ENCODE results near the gene SPATA18. TPM values are rescaled to one million over a fixed set of nuclear protein-coding genes. Genes with fewer than 3 reads are reported as not detected.

Gene SPATA18
- polyA plus RNA-seq, 1 donor from 2014 or later = 0.09 TPM

GRCh38 chr4:52052475-52052780, 1.3 kb downstream of the SPATA18 start (continued):
- TF ChIP-seq MXI1 (conservative IDR thresholded peaks at IDR 0.05; ENCODE audit: poor library complexity, severe bottlenecking) = no peak

- H3K9me3 ChIP-seq (ENCODE audit: low read length) = peaks cover 11% of the 10 kb centered on the region
- H3K9ac ChIP-seq (ENCODE audit: low read length) = no peak overlapping the region
- no peaks in the 10 kb centered on the region for H4K20me1 ChIP-seq (ENCODE audit: insufficient read depth)
- H3K36me3 ChIP-seq (ENCODE audit: insufficient read depth, low read length) = no peaks in the 10 kb centered on the region
- no peak overlapping the region for H3K27ac ChIP-seq (ENCODE audit: low read length)
- H2AFZ ChIP-seq (ENCODE audit: low read depth, low read length) = no peak overlapping the region
- H3F3A ChIP-seq (ENCODE audit: insufficient read depth, low read length, poor library complexity, severe bottlenecking) = no peaks in the 10 kb centered on the region
- TF ChIP-seq SMC3 (conservative IDR thresholded peaks at IDR 0.05; ENCODE audit: poor library complexity) = no peak
- TF ChIP-seq, protein P1, sequence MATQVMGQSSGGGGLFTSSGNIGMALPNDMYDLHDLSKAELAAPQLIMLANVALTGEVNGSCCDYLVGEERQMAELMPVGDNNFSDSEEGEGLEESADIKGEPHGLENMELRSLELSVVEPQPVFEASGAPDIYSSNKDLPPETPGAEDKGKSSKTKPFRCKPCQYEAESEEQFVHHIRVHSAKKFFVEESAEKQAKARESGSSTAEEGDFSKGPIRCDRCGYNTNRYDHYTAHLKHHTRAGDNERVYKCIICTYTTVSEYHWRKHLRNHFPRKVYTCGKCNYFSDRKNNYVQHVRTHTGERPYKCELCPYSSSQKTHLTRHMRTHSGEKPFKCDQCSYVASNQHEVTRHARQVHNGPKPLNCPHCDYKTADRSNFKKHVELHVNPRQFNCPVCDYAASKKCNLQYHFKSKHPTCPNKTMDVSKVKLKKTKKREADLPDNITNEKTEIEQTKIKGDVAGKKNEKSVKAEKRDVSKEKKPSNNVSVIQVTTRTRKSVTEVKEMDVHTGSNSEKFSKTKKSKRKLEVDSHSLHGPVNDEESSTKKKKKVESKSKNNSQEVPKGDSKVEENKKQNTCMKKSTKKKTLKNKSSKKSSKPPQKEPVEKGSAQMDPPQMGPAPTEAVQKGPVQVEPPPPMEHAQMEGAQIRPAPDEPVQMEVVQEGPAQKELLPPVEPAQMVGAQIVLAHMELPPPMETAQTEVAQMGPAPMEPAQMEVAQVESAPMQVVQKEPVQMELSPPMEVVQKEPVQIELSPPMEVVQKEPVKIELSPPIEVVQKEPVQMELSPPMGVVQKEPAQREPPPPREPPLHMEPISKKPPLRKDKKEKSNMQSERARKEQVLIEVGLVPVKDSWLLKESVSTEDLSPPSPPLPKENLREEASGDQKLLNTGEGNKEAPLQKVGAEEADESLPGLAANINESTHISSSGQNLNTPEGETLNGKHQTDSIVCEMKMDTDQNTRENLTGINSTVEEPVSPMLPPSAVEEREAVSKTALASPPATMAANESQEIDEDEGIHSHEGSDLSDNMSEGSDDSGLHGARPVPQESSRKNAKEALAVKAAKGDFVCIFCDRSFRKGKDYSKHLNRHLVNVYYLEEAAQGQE (IDR thresholded peaks at IDR 0.05; ENCODE audit: borderline replicate concordance) = no peak
- TF ChIP-seq RAD21 (conservative IDR thresholded peaks at IDR 0.05) = no peak
- TF ChIP-seq, protein P2, sequence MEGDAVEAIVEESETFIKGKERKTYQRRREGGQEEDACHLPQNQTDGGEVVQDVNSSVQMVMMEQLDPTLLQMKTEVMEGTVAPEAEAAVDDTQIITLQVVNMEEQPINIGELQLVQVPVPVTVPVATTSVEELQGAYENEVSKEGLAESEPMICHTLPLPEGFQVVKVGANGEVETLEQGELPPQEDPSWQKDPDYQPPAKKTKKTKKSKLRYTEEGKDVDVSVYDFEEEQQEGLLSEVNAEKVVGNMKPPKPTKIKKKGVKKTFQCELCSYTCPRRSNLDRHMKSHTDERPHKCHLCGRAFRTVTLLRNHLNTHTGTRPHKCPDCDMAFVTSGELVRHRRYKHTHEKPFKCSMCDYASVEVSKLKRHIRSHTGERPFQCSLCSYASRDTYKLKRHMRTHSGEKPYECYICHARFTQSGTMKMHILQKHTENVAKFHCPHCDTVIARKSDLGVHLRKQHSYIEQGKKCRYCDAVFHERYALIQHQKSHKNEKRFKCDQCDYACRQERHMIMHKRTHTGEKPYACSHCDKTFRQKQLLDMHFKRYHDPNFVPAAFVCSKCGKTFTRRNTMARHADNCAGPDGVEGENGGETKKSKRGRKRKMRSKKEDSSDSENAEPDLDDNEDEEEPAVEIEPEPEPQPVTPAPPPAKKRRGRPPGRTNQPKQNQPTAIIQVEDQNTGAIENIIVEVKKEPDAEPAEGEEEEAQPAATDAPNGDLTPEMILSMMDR (IDR thresholded peaks at IDR 0.05; ENCODE audit: poor library complexity, severe bottlenecking) = no peak
- TF ChIP-seq TAF1 (IDR thresholded peaks at IDR 0.05; ENCODE audit: low read depth) = no peak
- no peak for TF ChIP-seq MXI1 (conservative IDR thresholded peaks at IDR 0.05; ENCODE audit: poor library complexity, severe bottlenecking)
- TF ChIP-seq EP300 (conservative IDR thresholded peaks at IDR 0.05; ENCODE audit: poor library complexity, severe bottlenecking) = no peak
- TF ChIP-seq EZH2 (IDR thresholded peaks at IDR 0.05; ENCODE audit: borderline replicate concordance, insufficient read depth, low read length, poor library complexity, severe bottlenecking) = no peak
- TF ChIP-seq POLR2AphosphoS5 (IDR thresholded peaks at IDR 0.05) = no peak
- no peaks in the 10 kb centered on the region for H3K79me2 ChIP-seq (replicated peaks; ENCODE audit: insufficient read depth, low read length)
- H3K4me3 ChIP-seq (ENCODE audit: low read length) = no peak overlapping the region
- H3K27me3 ChIP-seq (ENCODE audit: insufficient read depth, low read depth, low read length) = peaks cover 27% of the 10 kb centered on the region
- H3K4me2 ChIP-seq (ENCODE audit: low read length) = no peak overlapping the region
- H3K9me2 ChIP-seq (ENCODE audit: insufficient read depth, low read length) = no peaks in the 10 kb centered on the region
Measured at GRCh38 chr4:52054254-52054653, 3.1 kb downstream of the SPATA18 start.

- Histone ChIP-seq H3K79me2 (replicated peaks; ENCODE audit: insufficient read depth, low read length) (no peaks in the 10 kb centered on the region), H3K4me3 (ENCODE audit: low read length) (no peak overlapping the region), H4K20me1 (ENCODE audit: insufficient read depth) (no peaks in the 10 kb centered on the region), H3K27ac (ENCODE audit: low read length) (no peak overlapping the region), H3K9me3 (ENCODE audit: low read length) (peaks cover under 1% of the 10 kb centered on the region), H3K36me3 (ENCODE audit: insufficient read depth, low read length) (no peaks in the 10 kb centered on the region), H3K9me2 (ENCODE audit: insufficient read depth, low read length) (no peaks in the 10 kb centered on the region), H3F3A (ENCODE audit: insufficient read depth, low read length, poor library complexity, severe bottlenecking) (no peaks in the 10 kb centered on the region), H3K4me2 (ENCODE audit: low read length) (no peak overlapping the region), H3K9ac (ENCODE audit: low read length) (no peak overlapping the region), H2AFZ (ENCODE audit: low read depth, low read length) (no peak overlapping the region), H3K27me3 (ENCODE audit: insufficient read depth, low read depth, low read length) (peaks cover 8% of the 10 kb centered on the region)
- TF ChIP-seq SMC3 (conservative IDR thresholded peaks at IDR 0.05; ENCODE audit: poor library complexity) = no peak
Measured at GRCh38 chr4:52057196-52057595, 6.1 kb downstream of the SPATA18 start.

Measured in neural cell (in vitro differentiated cells).